ENCODE data around the gene CPA1.

Gene CPA1

GRCh38 chr7:130394421-130395195, 14.3 kb downstream of the CPA1 start:
- TF ChIP-seq, protein P1, sequence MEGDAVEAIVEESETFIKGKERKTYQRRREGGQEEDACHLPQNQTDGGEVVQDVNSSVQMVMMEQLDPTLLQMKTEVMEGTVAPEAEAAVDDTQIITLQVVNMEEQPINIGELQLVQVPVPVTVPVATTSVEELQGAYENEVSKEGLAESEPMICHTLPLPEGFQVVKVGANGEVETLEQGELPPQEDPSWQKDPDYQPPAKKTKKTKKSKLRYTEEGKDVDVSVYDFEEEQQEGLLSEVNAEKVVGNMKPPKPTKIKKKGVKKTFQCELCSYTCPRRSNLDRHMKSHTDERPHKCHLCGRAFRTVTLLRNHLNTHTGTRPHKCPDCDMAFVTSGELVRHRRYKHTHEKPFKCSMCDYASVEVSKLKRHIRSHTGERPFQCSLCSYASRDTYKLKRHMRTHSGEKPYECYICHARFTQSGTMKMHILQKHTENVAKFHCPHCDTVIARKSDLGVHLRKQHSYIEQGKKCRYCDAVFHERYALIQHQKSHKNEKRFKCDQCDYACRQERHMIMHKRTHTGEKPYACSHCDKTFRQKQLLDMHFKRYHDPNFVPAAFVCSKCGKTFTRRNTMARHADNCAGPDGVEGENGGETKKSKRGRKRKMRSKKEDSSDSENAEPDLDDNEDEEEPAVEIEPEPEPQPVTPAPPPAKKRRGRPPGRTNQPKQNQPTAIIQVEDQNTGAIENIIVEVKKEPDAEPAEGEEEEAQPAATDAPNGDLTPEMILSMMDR (IDR thresholded peaks at IDR 0.05; ENCODE audit: control insufficient read depth, insufficient read depth, low read depth, low read length, missing control alignments) = no peak
- no peak overlapping the region for H3K4me3 ChIP-seq (ENCODE audit: control insufficient read depth, low read depth, low read length)
- DNase-seq (ENCODE audit: low read depth) = no peak

DNA sequence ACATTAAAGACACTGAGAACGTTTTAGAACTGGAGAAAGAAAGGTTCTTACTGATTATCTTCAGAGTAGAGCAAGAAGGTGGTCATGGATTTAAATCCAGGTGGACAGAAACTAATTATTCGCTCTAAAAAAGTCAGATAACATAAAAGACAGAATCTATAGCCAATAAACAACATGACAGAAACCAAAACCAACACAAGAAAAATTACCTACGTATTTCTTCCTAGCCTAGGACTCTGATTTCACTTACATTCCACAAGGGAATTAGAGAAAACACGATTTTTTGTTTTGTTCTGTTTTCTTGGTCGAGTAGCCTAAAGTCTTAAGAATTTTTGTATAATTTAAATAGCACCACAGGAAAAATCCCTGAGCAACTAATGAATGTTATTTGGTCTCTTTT, 15.1 kb downstream of the CPA1 start:
- no peak overlapping the region for H3K4me3 ChIP-seq (ENCODE audit: control insufficient read depth, low read depth, low read length)
- no peak for DNase-seq (ENCODE audit: low read depth)
- TF ChIP-seq, protein P1 (IDR thresholded peaks at IDR 0.05; ENCODE audit: control insufficient read depth, insufficient read depth, low read depth, low read length, missing control alignments) = no peak

GRCh38 chr7:130396109-130396508, 15.8 kb downstream of the CPA1 start:
- no peak overlapping the region for H3K4me3 ChIP-seq (ENCODE audit: control insufficient read depth, low read depth, low read length)
- no peak for DNase-seq (ENCODE audit: low read depth)
- TF ChIP-seq, protein P1 (IDR thresholded peaks at IDR 0.05; ENCODE audit: control insufficient read depth, insufficient read depth, low read depth, low read length, missing control alignments) = no peak

- TF ChIP-seq, protein P1 (IDR thresholded peaks at IDR 0.05; ENCODE audit: control insufficient read depth, insufficient read depth, low read depth, low read length, missing control alignments) = no peak
- H3K4me3 ChIP-seq (ENCODE audit: control insufficient read depth, low read depth, low read length) = no peak overlapping the region
- no peak for DNase-seq (ENCODE audit: low read depth)
Measured at GRCh38 chr7:130397051-130397757, 16.9 kb downstream of the CPA1 start.

- TF ChIP-seq, protein P1 (IDR thresholded peaks at IDR 0.05; ENCODE audit: control insufficient read depth, insufficient read depth, low read depth, low read length, missing control alignments) = no peak
- H3K4me3 ChIP-seq (ENCODE audit: control insufficient read depth, low read depth, low read length) = no peak overlapping the region
- DNase-seq (ENCODE audit: low read depth) = no peak
Measured at GRCh38 chr7:130397758-130398073, 17.4 kb downstream of the CPA1 start.

GRCh38 chr7:130398526-130399090, 18.3 kb downstream of the CPA1 start:
- DNase-seq (ENCODE audit: low read depth) = no peak
- no peak overlapping the region for H3K4me3 ChIP-seq (ENCODE audit: control insufficient read depth, low read depth, low read length)
- TF ChIP-seq, protein P1 (IDR thresholded peaks at IDR 0.05; ENCODE audit: control insufficient read depth, insufficient read depth, low read depth, low read length, missing control alignments) = no peak

Data from AG09309 (cell line).